Suprapubic skin (tissue), 4 donors: ENCODE data around the gene TUBGCP6. TPM values are rescaled to one million over a fixed set of nuclear protein-coding genes. Genes with fewer than 3 reads are reported as not detected.
A peak's percentile ranks its signal among the peaks of the same experiment; 100 is the strongest.

ENCODE experiments used
- DNase-seq, 2 donors: peaks; one replicate each; pipeline ENCODE4 v3.0.0-alpha.2; 2019; ENCODE audit warnings: low spot score in 2 of 2
- H3K27ac ChIP-seq: fragments of 200-600 bp; sonication (generic); one replicate; pipeline ENCODE4 v1.5.1; 2019
- H3K27me3 ChIP-seq: fragments of 200-600 bp; sonication (generic); one replicate; pipeline ENCODE4 v1.5.1; 2019
- H3K36me3 ChIP-seq: fragments of 200-600 bp; sonication (generic); one replicate; pipeline ENCODE4 v1.5.1; 2019
- H3K4me1 ChIP-seq: fragments of 200-600 bp; sonication (generic); one replicate; pipeline ENCODE4 v1.5.1; 2019
- H3K4me3 ChIP-seq: fragments of 200-600 bp; sonication (generic); one replicate; pipeline ENCODE4 v1.5.1; 2019; ENCODE audit warnings: mild to moderate bottlenecking
- H3K9me3 ChIP-seq: fragments of 200-600 bp; sonication (generic); one replicate; pipeline ENCODE4 v1.5.1; 2019
- EP300 ChIP-seq: sonication (generic); formaldehyde crosslinking; IDR thresholded peaks from one replicate; pipeline ENCODE4 v1.6.1; 2017; ENCODE audit warnings: antibody characterized with exemption
- POLR2A ChIP-seq, 2 donors: fragments of 450-650 bp; IDR thresholded peaks; one replicate each; pipeline ENCODE4 v1.6.1; 2017; ENCODE audit warnings: antibody characterized with exemption in 2 of 2, mild to moderate bottlenecking in 2 of 2, moderate library complexity in 2 of 2
- POLR2AphosphoS5 ChIP-seq, 3 donors: sonication (generic); formaldehyde crosslinking; IDR thresholded peaks; one replicate each; pipeline ENCODE4 v1.6.1; 2017; ENCODE audit warnings: antibody characterized with exemption in 3 of 3
- WGBS: methylation state at CpG from one replicate; pipeline ENCODE4 v1.1.5; 2018; 5-methylcytosine and 5-hydroxymethylcytosine counted together
- total RNA-seq, 4 donors: library from RNA; depleted of rRNA; stranded (reverse); fragments of >200 nt; gene quantifications; one replicate each; pipeline ENCODE4 v1.1.0, GENCODE V29; 2016
- TF ChIP-seq, protein P1 (sequence below), 2 donors: fragments of 200-600 bp in 1 of 2; fragments of 450-650 bp in 1 of 2; sonication (generic) in 1 of 2; IDR thresholded peaks; one replicate each; pipeline ENCODE4 v1.5.1; 2016 to 2019; ENCODE audit warnings: antibody characterized with exemption in 2 of 2, mild to moderate bottlenecking in 1 of 2, moderate library complexity in 1 of 2

Gene TUBGCP6
- total RNA-seq, 4 donors from 2014 or later: 43.0 to 113 (median 69.7) TPM

DNA sequence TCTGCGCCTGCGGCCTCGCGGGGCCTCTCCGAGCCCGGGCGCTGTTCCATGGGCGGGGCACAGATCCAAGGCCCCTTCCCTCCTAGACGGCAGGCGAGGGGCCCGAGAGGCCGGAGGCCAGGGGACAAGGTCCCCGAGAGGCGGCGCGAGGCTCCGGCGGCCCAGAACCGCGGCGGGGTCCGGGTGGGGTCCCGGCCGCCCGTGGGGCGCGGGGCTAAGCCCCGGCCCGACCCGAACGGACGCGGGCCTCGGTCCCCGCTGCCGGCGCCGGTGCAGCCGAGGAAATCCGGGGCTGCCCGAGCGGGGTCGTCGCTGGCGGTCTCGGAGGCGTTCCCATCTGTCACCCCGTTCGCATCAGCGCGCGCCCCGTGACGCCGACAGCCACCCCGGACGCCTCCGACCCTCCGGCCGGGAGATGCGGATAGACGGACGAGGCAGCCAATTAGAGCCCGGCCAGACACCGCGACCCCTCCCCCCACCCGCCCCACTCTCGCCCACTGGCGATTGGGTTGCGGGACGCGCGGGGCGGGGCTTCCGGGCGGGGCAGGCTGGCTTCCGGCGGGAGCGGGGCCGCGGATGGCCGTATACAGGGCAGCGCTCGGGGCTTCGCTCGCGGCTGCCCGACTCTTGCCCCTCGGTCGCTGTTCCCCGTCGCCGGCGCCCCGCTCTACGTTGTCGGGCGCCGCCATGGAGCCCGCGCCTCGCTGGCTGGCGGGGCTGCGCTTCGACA is 44.2 kb downstream of the TUBGCP6 start, which contains the start of gene SELENOO:
SELENOO (plus strand) TSS at position 551 of the 730 bp plus-strand sequence; CDS start at position 577, 26 bp downstream.
- H3K9me3 ChIP-seq: no peaks in the 10 kb centered on the region
- peak within 1 kb of the TSS; percentile 86 for H3K4me3 ChIP-seq
- peak within 1 kb of the TSS; percentile 83 for H3K27ac ChIP-seq
- H3K36me3 ChIP-seq: peaks cover 24% of the 10 kb centered on the region
- TF ChIP-seq POLR2AphosphoS5 (IDR thresholded peaks at IDR 0.05) (peak in 1 of 3 donors; percentile 26), POLR2A (IDR thresholded peaks at IDR 0.05) (peak; percentile 15 to 69), EP300 (no peak)
- TF ChIP-seq, protein P1, sequence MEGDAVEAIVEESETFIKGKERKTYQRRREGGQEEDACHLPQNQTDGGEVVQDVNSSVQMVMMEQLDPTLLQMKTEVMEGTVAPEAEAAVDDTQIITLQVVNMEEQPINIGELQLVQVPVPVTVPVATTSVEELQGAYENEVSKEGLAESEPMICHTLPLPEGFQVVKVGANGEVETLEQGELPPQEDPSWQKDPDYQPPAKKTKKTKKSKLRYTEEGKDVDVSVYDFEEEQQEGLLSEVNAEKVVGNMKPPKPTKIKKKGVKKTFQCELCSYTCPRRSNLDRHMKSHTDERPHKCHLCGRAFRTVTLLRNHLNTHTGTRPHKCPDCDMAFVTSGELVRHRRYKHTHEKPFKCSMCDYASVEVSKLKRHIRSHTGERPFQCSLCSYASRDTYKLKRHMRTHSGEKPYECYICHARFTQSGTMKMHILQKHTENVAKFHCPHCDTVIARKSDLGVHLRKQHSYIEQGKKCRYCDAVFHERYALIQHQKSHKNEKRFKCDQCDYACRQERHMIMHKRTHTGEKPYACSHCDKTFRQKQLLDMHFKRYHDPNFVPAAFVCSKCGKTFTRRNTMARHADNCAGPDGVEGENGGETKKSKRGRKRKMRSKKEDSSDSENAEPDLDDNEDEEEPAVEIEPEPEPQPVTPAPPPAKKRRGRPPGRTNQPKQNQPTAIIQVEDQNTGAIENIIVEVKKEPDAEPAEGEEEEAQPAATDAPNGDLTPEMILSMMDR (IDR thresholded peaks at IDR 0.05): no peak
- H3K4me1 ChIP-seq: peaks cover 28% of the 10 kb centered on the region
- WGBS: 0% methylated on average over 5 of the region's 105 CpGs
- H3K27me3 ChIP-seq: no peaks in the 10 kb centered on the region
- peak; percentile 93 to 95 for DNase-seq

DNA sequence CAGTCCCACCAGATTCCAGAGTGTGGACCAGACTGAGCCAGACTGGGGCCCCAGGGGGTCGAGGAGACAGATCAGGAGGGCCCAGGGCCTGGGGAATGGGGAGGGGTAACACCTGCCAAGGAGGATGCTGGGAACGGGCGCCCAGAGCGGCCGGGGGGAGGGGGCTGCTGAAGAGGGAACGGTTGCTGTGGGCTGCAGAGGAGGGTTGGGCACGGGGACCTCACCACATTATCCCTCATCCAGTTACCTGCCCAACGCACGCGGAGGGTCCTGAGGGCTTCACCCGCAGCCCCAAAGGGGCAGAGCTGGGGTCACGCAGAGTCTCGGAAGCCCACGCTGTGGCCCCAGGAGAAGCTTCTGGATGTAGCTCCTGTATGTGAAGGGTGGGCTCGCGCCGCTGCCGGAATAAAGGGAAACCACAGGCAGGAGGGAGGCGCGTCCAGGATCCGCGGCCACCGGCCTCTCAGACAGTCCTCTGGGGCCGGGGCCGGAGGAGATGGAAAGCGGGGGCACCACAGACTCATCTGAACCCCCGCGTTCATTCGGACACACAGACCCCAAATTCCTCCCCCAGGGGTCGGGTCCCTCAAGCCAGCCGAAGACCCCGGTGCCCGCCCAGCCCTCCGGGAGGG is 44.9 kb downstream of the TUBGCP6 start:
- Histone ChIP-seq H3K4me3 (peak overlapping the region; percentile 86), H3K4me1 (peaks cover 28% of the 10 kb centered on the region), H3K27ac (peak overlapping the region; percentile 83), H3K36me3 (peaks cover 27% of the 10 kb centered on the region), H3K27me3 (no peaks in the 10 kb centered on the region), H3K9me3 (no peaks in the 10 kb centered on the region)
- no peak for DNase-seq
- 14% methylated on average over 21 of the region's 34 CpGs for WGBS
- TF ChIP-seq POLR2A (IDR thresholded peaks at IDR 0.05) (no peak), POLR2AphosphoS5 (IDR thresholded peaks at IDR 0.05) (no peak)
- TF ChIP-seq, protein P1 (IDR thresholded peaks at IDR 0.05): no peak

DNA sequence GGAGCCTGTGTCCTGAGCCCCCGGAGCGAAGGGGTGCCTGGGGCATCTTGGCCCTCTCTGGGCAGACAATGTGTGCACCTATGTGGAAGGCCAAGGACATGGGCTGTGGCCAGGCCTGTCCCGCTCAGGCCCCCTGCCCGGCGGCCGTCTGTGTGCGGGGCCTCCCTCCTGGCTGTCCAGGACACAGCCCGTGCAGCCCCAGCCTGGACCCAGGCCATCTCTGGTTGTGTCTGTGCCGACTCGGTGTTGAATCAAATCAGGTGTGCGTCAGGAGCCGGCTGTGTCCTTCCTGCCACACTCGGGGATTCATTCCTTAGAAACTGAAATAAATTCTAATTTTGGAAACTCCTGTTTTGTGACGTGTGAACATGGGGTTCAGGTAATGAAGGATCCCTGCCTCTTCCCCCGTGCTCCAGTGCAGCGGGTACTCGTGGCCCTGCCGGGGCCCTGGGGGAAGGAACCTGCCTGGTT is 45.5 kb downstream of the TUBGCP6 start:
- H3K9me3 ChIP-seq: no peaks in the 10 kb centered on the region
- DNase-seq: no peak
- peaks cover 33% of the 10 kb centered on the region for H3K36me3 ChIP-seq
- H3K4me3 ChIP-seq: no peak overlapping the region
- TF ChIP-seq EP300: no peak
- TF ChIP-seq POLR2A (IDR thresholded peaks at IDR 0.05): no peak
- TF ChIP-seq POLR2AphosphoS5 (IDR thresholded peaks at IDR 0.05): no peak
- TF ChIP-seq, protein P1 (IDR thresholded peaks at IDR 0.05): no peak
- WGBS: 72% methylated on average over 15 of the region's 18 CpGs
- no peak overlapping the region for H3K27ac ChIP-seq
- no peaks in the 10 kb centered on the region for H3K27me3 ChIP-seq
- peaks cover 25% of the 10 kb centered on the region for H3K4me1 ChIP-seq

DNA sequence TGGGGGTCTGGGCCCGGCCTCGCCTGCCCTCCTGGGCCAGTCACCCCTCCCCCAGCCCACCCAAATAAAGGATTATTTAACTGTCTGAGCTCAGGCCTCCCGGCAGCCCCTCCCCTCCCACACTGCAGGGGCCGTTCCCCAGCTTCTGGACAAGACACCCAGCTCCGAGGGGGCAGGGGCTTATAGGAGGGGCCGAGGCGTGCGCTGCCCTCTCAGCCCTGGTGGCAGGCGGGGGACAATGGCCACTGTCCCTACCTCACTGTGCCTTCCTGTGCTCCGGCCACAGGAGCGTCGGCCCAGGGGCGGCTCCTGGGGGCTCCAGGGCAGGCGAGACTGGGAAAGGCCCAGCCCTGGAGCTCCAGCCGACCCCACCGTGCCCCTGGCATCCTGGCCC is 46.2 kb downstream of the TUBGCP6 start:
- DNase-seq: no peak
- Histone ChIP-seq H3K27ac (no peak overlapping the region), H3K36me3 (peaks cover 40% of the 10 kb centered on the region), H3K9me3 (no peaks in the 10 kb centered on the region), H3K27me3 (no peaks in the 10 kb centered on the region), H3K4me1 (peaks cover 25% of the 10 kb centered on the region), H3K4me3 (no peak overlapping the region)
- WGBS: 84% methylated on average over 7 of the region's 16 CpGs
- TF ChIP-seq EP300: no peak
- TF ChIP-seq, protein P1 (IDR thresholded peaks at IDR 0.05): no peak

DNA sequence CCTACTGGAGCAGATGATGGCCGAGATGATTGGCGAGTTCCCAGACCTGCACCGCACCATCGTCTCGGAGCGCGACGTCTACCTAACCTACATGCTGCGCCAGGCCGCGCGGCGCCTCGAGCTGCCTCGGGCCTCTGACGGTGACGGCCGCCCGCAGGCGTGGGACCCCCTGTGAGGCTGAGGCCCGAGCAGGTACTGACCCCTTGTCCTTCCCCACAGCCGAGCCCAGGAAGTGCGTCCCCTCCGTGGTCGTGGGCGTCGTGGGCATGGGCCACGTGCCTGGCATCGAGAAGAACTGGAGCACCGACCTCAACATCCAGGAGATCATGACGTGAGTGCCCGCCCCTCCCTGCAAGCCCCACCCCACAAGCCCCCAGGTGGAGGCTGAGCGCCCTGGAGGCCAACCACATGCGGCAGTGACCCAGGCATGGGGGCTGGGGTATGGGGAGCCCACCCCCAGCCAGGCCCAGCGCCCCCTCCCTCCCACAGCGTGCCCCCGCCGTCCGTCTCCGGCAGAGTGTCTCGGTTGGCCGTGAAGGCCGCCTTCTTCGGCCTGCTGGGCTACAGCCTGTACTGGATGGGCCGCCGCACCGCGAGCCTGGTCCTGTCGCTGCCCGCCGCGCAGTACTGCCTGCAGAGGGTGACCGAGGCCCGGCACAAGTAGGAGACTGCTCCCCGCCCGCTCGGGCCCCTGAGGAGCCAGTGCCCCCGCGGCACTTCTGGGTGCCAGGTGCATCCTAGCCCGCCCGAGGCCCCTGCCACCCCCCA is 46.8 kb downstream of the TUBGCP6 start:
- H3K27ac ChIP-seq: no peak overlapping the region
- DNase-seq: no peak
- TF ChIP-seq, protein P1 (IDR thresholded peaks at IDR 0.05): no peak
- TF ChIP-seq POLR2AphosphoS5 (IDR thresholded peaks at IDR 0.05) (no peak), POLR2A (IDR thresholded peaks at IDR 0.05) (no peak), EP300 (no peak)
- H3K36me3 ChIP-seq: peaks cover 42% of the 10 kb centered on the region
- H3K9me3 ChIP-seq: no peaks in the 10 kb centered on the region
- peaks cover 26% of the 10 kb centered on the region for H3K4me1 ChIP-seq
- H3K27me3 ChIP-seq: no peaks in the 10 kb centered on the region
- 96% methylated on average over 30 of the region's 61 CpGs for WGBS
- H3K4me3 ChIP-seq: no peak overlapping the region
